Transverse colon (tissue), 3 donors: Measurements from ENCODE around the gene DDRGK1.

ENCODE experiments used
- CTCF ChIP-seq, 5 experiments: fragments of 200-600 bp in 3 of 5; fragments of 450-650 bp in 2 of 5; sonication (generic) in 3 of 5; IDR thresholded peaks; 1 replicate in 2 of 5; 2 replicates in 3 of 5; pipeline ENCODE4 v1.5.1; 2016 to 2017; ENCODE audit warnings: antibody characterized with exemption in 5 of 5, inconsistent platforms in 3 of 5, mild to moderate bottlenecking in 2 of 5, moderate library complexity in 1 of 5
- POLR2A ChIP-seq: fragments of 450-650 bp; IDR thresholded peaks from one replicate; pipeline ENCODE4 v1.6.1; 2016; ENCODE audit warnings: antibody characterized with exemption, mild to moderate bottlenecking, moderate library complexity

GRCh38 chr20:3180319-3180718, 24.2 kb downstream of the DDRGK1 start:
- no peak for TF ChIP-seq CTCF (IDR thresholded peaks at IDR 0.05)
- TF ChIP-seq POLR2A = no peak
